ENCODE measurements around the gene LRRFIP2. TPM values are rescaled to one million over a fixed set of nuclear protein-coding genes. Genes with fewer than 3 reads are reported as not detected.

Gene LRRFIP2
- total and polyA plus RNA-seq, 2 donors (not counting 1 experiment from before 2014, with no cell fraction given), result 8.6 to 49.2 TPM

- no peaks in the 10 kb centered on the region for H3K27me3 Mint-ChIP-seq
- TF ChIP-seq CTCF (IDR thresholded peaks at IDR 0.05) (no peak), EZH2 (IDR thresholded peaks at IDR 0.05; ENCODE audit: borderline replicate concordance, insufficient read depth, low read depth, low read length, poor library complexity, severe bottlenecking) (no peak)
- no peak overlapping the region for H3K27ac ChIP-seq (ENCODE audit: low read length in 2 of 2)
- H3K9ac ChIP-seq (ENCODE audit: low read length), result no peak overlapping the region
- H3K9me3 Mint-ChIP-seq (ENCODE audit: insufficient read depth), result no peaks in the 10 kb centered on the region
- no peaks in the 10 kb centered on the region for H3K4me1 ChIP-seq (ENCODE audit: control insufficient read depth in 2 of 2, insufficient read depth in 2 of 2, low read length in 2 of 2)
- H3K27me3 ChIP-seq (replicated peaks in 1 of 4; ENCODE audit: control extremely low read depth in 1 of 4, control insufficient read depth in 3 of 4, insufficient read depth in 4 of 4, low read length in 3 of 4), result no peaks in the 10 kb centered on the region
- ATAC-seq (ENCODE audit: low read depth) (no peak), DNase-seq (no peak)
- H3K9me3 ChIP-seq (ENCODE audit: control extremely low read depth in 1 of 3, control insufficient read depth in 2 of 3, insufficient read depth in 1 of 3, low read length in 2 of 3), result no peaks in the 10 kb centered on the region
- H3K4me3 Mint-ChIP-seq, result no peak overlapping the region
- POLR2A ChIA-PET, result no interaction called here
- H4K20me1 ChIP-seq (ENCODE audit: control insufficient read depth, insufficient read depth, low read length, poor library complexity, severe bottlenecking), result no peaks in the 10 kb centered on the region
- no peak overlapping the region for H3K4me3 ChIP-seq (ENCODE audit: control extremely low read depth in 1 of 5, extremely low read depth in 1 of 5, insufficient read depth in 1 of 5, low read depth in 2 of 5, low read length in 4 of 5)
- intact Hi-C loops (cut with micrococcal nuclease), result no loop called here
- no peak overlapping the region for H2AFZ ChIP-seq (ENCODE audit: insufficient read depth, low read depth, low read length, poor library complexity, severe bottlenecking)
- peaks cover 4% of the 10 kb centered on the region for H3K4me1 Mint-ChIP-seq
- no peaks in the 10 kb centered on the region for H3K36me3 ChIP-seq (replicated peaks in 1 of 2; ENCODE audit: control extremely low read depth in 1 of 2, control insufficient read depth in 1 of 2, extremely low read depth in 1 of 2, insufficient read depth in 2 of 2, low read length in 1 of 2)
- H3K79me2 ChIP-seq (ENCODE audit: control insufficient read depth, insufficient read depth, low read length), result no peaks in the 10 kb centered on the region
- no peak overlapping the region for H3K4me2 ChIP-seq (replicated peaks; ENCODE audit: low read depth, low read length, poor library complexity, severe bottlenecking)
- no peak overlapping the region for H3K27ac Mint-ChIP-seq
- CTCF ChIA-PET, result no interaction called here
These were observed 74.9 kb downstream of the LRRFIP2 start for GRCh38 chr3:37099469-37099868.

- no peak for DNase-seq
- H3K4me3 Mint-ChIP-seq, result no peak overlapping the region
- no peak overlapping the region for H3K27ac Mint-ChIP-seq
- no peaks in the 10 kb centered on the region for H3K4me1 ChIP-seq (ENCODE audit: control insufficient read depth in 2 of 2, insufficient read depth in 2 of 2, low read length in 2 of 2)
- no peak overlapping the region for H3K9ac ChIP-seq (ENCODE audit: low read length)
- H3K79me2 ChIP-seq (ENCODE audit: control insufficient read depth, insufficient read depth, low read length), result no peaks in the 10 kb centered on the region
- ChIA-PET CTCF (no interaction called here), POLR2A (no interaction called here)
- peaks cover 4% of the 10 kb centered on the region for H3K4me1 Mint-ChIP-seq
- no peak for ATAC-seq (ENCODE audit: low read depth)
- intact Hi-C loops (cut with micrococcal nuclease), result no loop called here
- no peak for TF ChIP-seq CTCF (IDR thresholded peaks at IDR 0.05)
- H3K27me3 ChIP-seq (replicated peaks in 1 of 4; ENCODE audit: control extremely low read depth in 1 of 4, control insufficient read depth in 3 of 4, insufficient read depth in 4 of 4, low read length in 3 of 4), result no peaks in the 10 kb centered on the region
- no peaks in the 10 kb centered on the region for H4K20me1 ChIP-seq (ENCODE audit: control insufficient read depth, insufficient read depth, low read length, poor library complexity, severe bottlenecking)
- H3K27ac ChIP-seq (ENCODE audit: low read length in 2 of 2), result no peak overlapping the region
- no peak overlapping the region for H3K4me2 ChIP-seq (replicated peaks; ENCODE audit: low read depth, low read length, poor library complexity, severe bottlenecking)
- no peaks in the 10 kb centered on the region for H3K9me3 Mint-ChIP-seq (ENCODE audit: insufficient read depth)
- no peaks in the 10 kb centered on the region for H3K9me3 ChIP-seq (ENCODE audit: control extremely low read depth in 1 of 3, control insufficient read depth in 2 of 3, insufficient read depth in 1 of 3, low read length in 2 of 3)
- no peaks in the 10 kb centered on the region for H3K36me3 ChIP-seq (replicated peaks in 1 of 2; ENCODE audit: control extremely low read depth in 1 of 2, control insufficient read depth in 1 of 2, extremely low read depth in 1 of 2, insufficient read depth in 2 of 2, low read length in 1 of 2)
- no peaks in the 10 kb centered on the region for H3K27me3 Mint-ChIP-seq
- no peak overlapping the region for H3K4me3 ChIP-seq (ENCODE audit: control extremely low read depth in 1 of 5, extremely low read depth in 1 of 5, insufficient read depth in 1 of 5, low read depth in 2 of 5, low read length in 4 of 5)
- no peak overlapping the region for H2AFZ ChIP-seq (ENCODE audit: insufficient read depth, low read depth, low read length, poor library complexity, severe bottlenecking)
- WGBS (ENCODE audit: insufficient coverage), result 100% methylated on average over 2 of the region's 2 CpGs
These were observed 75.5 kb downstream of the LRRFIP2 start for GRCh38 chr3:37098884-37099283.

Data from B cell (primary cell).